GM19351 (cell line): ENCODE measurements around the gene CTSW.

Source experiments
- ATAC-seq: cut with Tn5 transposase; IDR thresholded peaks from one replicate; pipeline ENCODE4 v1.9.1; 2021; ENCODE audit warnings: mild to moderate bottlenecking, moderate library complexity; ENCODE audit not compliant: unreplicated experiment

CTSW gene

GRCh38 chr11:65865550-65866172, 14.0 kb upstream of the CTSW start:
- ATAC-seq: no peak

GRCh38 chr11:65866509-65867283, 12.9 kb upstream of the CTSW start:
- ATAC-seq: no peak

GRCh38 chr11:65867284-65868071, 12.2 kb upstream of the CTSW start:
- ATAC-seq: no peak

DNA sequence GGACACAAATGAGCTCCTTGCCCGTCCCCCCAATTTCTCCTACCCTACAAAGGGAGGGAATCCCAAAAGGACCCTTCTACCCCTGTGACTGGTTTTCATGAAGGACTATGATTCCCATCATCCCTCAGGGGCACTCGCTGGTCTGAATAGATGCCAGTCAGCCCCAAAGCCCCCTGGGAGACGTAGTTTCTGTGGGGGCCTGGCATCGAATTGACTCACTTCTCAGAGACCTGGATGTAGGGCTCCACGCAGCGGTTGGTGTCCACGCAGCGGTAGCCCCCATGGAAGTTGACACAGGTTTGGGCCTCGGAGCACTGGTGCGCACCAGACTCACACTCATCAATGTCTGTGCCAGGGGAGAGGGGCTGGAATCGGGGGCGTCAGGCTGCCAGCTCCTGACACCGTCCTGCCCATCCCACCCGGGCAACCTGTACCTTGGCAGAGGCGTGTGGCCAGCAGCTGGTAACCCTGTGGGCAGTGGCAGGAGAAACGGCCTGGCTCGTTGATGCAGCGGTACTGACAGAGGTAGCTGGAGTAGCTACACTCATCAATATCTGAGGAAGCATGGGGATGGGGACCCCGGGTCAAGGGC, 11.5 kb upstream of the CTSW start:
- no peak for ATAC-seq

GRCh38 chr11:65868907-65869306, 10.7 kb upstream of the CTSW start:
- no peak for ATAC-seq

DNA sequence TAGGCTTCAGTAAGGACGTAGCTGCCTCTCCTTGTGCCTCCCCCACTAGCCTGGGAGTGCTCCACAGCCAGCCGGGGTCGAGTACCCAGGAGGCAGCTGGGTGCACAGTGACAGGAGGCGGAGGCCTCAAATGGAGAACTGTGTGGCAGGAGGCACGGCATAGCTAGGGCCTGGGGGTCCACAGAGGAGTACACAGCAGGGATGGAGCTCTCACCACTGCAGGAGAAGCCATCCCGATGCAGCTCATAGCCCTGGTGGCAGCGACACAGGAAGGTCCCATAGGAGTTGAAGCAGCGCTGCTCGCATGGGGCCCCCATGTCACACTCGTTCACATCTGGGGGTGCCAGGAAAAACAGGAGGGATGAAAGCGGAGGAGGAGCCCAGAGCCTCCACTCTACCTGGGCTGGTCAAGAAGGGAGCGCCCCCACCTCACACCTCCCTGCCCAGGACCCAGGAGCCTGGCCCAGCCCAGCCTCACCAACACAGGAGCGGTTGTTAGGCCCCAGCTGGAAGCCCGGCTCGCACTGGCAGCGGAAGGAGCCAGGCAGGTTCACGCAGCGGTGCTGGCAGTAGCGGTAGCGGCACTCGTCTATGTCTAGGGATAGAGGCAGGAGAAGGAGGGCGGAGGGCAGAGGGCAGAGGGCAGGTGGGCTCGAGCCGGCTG, 9.9 kb upstream of the CTSW start:
- ATAC-seq: no peak

DNA sequence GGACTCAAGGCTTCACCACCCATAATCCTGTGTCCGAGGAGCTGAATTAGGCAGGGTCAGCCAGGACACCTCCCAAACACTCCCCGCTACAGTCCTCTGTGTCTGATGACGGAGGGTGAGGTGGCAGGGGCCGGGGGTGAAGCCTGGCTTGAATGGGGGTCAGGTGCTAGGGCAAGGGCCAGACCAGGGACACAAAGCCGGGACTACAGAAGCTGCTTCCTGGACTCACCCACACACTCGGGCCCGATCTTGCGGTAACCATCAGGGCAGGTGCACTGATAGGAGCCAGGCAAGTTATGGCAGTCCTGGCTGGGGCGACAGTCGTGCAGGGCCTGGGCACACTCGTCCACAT, 9.4 kb upstream of the CTSW start:
- ATAC-seq: no peak

DNA sequence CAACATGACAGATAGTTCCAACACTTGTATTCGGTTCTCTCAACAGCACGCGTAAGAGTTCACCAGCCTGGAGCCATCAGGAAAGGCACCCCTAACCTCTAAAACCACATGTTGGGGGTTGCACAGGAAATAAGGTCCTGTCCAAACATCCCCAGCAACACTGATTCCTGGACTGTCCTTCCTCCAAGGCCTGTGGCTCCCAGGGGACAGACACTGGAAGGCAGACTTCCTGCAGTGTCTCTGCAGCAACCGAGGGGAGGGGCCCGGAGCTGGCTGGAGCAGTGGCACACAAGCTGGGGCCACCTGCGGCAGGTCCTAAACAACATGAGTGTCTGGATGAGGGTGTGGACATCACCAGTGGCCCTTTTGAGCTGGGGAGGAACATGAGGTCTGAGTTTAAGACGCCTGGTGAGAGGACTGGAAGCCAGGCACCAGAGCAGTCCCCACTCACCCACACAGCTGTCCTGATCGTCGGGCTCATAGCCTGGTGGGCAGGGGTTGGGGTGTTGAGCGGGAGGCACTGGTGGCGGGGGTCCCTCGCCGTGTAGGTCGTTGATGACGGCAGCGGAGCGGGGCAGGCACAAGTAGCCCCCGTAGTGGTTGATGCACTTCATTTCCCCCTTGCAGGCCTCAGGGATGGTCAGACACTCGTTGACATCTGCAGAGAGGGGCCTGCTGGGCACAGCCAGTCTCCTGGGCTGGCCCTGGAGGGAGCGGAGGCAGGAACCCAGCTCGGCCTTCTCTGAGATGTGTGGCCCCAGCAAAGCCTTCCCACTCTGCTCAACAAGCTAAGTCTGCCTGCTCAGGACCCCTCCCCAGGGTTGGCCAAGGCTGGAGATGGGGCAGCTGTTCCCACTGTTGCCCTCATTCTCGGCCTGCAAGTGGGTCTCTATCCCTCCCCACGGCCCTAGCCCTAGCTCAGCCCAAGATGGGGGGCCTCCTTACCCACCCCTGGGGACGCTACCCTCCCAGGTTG, 8.6 kb upstream of the CTSW start:
- ATAC-seq: no peak

GRCh38 chr11:65871811-65872548, 7.7 kb upstream of the CTSW start:
- no peak for ATAC-seq

GRCh38 chr11:65872586-65873317, 6.9 kb upstream of the CTSW start, which contains the start of gene EFEMP2:
TSS of gene EFEMP2 (minus strand) at chr11:65872800. CDS start at chr11:65872354, 446 bp downstream.
- ATAC-seq: no peak

- peak; percentile 81 for ATAC-seq
Measured at GRCh38 chr11:65873318-65874156, 6.1 kb upstream of the CTSW start.

- ATAC-seq: no peak
Measured at GRCh38 chr11:65880027-65880426, 390 bp downstream of the CTSW start.

- no peak for ATAC-seq
Measured at GRCh38 chr11:65880844-65881421, 1.3 kb downstream of the CTSW start.

DNA sequence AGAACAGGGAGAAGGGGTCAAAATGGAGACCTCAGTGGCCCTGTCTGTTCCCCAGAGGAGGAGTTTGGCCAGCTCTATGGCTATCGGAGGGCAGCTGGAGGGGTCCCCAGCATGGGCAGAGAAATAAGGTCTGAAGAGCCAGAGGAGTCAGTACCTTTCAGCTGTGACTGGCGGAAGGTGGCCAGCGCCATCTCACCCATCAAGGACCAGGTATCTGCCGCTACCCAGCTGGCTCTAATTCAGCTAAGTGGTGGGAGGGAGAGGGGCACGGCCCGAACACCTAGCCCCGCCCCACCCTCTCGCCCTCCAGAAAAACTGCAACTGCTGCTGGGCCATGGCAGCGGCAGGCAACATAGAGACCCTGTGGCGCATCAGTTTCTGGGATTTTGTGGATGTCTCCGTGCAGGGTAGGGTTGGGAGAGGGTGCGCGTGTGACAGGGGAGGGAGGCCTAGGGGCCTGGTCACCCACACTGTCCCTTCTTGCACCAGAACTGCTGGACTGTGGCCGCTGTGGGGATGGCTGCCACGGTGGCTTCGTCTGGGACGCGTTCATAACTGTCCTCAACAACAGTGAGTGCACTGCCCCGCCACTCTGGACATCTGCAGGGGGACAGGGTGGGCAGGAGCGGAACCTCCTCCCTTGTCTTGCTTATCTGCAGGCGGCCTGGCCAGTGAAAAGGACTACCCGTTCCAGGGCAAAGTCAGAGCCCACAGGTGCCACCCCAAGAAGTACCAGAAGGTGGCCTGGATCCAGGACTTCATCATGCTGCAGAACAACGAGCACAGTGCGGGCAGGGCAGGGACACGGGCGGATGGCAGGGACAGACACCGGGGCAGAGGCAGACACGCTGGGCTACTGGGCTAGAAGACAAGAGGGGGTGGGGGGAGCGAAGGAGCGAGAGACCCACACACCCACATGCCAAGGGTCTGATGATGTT, 2.8 kb downstream of the CTSW start:
- ATAC-seq: no peak

DNA sequence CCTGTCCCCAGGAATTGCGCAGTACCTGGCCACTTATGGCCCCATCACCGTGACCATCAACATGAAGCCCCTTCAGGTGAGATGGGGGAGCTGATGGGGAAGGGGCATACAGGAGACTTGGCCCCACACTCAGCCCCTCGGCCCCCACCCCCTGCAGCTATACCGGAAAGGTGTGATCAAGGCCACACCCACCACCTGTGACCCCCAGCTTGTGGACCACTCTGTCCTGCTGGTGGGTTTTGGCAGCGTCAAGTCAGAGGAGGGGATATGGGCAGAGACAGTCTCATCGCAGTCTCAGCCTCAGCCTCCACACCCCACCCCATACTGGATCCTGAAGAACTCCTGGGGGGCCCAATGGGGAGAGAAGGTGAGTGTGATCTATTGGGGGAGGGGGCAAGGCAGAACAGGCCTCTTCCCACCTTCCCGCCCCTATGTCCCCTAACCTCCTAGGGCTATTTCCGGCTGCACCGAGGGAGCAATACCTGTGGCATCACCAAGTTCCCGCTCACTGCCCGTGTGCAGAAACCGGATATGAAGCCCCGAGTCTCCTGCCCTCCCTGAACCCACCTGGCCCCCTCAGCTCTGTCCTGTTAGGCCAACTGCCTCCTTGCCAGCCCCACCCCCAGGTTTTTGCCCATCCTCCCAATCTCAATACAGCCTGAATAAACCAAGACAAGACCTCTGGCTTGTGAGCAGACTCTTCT, 3.6 kb downstream of the CTSW start:
- no peak for ATAC-seq
